ENCODE data around the gene TOGARAM1.

TOGARAM1 gene, protein sequence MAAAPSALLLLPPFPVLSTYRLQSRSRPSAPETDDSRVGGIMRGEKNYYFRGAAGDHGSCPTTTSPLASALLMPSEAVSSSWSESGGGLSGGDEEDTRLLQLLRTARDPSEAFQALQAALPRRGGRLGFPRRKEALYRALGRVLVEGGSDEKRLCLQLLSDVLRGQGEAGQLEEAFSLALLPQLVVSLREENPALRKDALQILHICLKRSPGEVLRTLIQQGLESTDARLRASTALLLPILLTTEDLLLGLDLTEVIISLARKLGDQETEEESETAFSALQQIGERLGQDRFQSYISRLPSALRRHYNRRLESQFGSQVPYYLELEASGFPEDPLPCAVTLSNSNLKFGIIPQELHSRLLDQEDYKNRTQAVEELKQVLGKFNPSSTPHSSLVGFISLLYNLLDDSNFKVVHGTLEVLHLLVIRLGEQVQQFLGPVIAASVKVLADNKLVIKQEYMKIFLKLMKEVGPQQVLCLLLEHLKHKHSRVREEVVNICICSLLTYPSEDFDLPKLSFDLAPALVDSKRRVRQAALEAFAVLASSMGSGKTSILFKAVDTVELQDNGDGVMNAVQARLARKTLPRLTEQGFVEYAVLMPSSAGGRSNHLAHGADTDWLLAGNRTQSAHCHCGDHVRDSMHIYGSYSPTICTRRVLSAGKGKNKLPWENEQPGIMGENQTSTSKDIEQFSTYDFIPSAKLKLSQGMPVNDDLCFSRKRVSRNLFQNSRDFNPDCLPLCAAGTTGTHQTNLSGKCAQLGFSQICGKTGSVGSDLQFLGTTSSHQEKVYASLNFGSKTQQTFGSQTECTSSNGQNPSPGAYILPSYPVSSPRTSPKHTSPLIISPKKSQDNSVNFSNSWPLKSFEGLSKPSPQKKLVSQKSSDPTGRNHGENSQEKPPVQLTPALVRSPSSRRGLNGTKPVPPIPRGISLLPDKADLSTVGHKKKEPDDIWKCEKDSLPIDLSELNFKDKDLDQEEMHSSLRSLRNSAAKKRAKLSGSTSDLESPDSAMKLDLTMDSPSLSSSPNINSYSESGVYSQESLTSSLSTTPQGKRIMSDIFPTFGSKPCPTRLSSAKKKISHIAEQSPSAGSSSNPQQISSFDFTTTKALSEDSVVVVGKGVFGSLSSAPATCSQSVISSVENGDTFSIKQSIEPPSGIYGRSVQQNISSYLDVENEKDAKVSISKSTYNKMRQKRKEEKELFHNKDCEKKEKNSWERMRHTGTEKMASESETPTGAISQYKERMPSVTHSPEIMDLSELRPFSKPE (N-terminal part only)

DNA sequence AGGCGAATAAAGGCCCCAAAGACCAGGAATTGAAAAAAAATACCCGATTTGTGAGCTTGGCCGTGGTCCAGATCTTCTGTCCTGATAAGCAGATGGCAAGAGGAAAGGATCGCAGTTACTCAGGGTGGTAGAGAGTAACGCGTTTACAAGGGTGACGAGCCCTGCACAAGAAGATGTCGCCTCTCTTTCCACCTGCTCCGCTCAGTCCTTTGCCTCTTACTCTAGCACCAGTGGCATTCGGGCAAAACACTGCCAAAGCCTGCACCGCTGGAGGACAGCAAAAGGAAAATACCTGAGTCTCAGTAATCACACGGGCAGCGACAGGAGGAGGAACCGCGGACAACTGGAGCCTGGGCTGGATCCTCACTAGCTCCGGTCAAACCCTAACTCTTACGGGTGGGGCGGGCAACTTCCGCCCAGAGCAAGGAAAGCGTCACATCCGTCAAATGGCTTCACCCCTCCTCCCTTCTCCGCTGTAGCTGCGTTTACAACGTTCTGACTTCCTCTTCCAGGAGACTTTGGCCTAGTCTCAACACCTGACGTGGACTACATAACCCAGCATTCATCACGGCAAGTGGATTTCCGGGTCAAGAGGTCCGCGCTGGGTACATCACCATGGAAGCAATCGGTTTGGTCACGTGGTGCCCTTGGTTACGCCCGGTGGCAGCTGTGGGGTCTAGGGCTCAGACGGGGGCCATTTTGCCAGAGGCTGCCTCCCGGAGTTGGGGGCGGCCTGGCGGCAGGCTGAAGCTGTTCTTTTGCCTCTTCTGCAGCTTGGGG is at the start of gene TOGARAM1, which contains the start of gene KLHL28:
Gene TOGARAM1 (plus strand): TSS at position 637 of the 780 bp plus-strand sequence. CDS start 232 bp downstream, outside the sequence.
Gene KLHL28 (minus strand): TSS at position 394 of the 780 bp plus-strand sequence. CDS start 16,019 bp downstream, outside the sequence.
- peak; percentile 99 to 100 for DNase-seq

DNA sequence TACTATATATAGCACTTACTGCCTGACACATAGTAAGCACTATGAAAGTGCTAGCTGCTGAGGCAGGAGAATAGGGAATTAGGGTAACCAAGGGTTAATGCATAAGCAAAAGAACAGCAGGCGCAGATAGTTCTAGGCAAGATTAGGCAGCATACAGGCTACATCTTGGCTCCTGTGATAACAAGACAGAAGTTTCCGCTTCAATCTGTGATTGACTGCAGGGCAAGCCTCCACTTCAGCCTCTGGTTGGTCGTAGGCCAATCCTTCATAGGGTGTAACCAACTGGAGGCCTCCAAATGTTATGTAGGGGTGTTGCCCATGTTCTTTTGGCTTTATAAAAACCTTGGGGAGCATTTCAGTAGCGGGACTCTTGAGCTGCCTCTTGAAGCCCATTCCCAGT is 47.1 kb upstream of the TOGARAM1 start:
- DNase-seq = no peak

DNA sequence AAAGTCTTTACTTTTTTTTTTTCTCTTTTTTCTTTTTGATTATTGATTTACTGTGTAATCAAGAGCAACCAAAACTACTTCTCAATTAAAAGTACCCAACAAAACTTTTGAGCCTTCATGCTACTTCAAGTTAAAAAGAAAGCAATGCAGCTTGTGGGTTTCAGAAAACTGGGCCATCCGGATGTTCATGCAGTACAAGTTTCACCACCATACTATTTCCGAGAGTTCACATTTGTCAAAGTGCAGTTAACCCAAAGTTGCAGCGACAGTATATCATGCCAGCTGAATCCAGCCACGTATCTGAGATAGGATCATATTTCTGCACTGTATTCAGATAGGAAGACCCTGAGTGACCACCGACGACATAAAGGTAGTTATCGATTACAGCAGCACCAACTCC is 33.2 kb upstream of the TOGARAM1 start:
- no peak for DNase-seq

DNA sequence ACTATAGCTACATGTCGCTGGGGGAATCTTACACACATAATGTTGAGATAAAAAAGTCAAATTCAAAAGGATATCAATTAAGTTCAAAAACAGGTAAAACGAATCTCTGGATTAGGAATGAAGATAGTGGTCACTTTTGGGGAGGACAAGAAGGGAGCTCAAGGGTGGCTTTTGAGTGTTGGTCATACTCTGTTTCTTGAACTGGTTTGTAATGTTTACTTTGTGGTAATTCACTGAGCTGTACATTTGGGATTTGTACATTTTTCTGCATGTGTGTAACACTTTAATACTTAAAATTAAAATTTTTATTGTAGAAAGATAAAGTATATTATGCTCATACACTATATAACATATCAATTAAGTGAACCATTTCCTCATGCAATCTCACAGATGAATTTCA is 26.8 kb upstream of the TOGARAM1 start:
- no peak for DNase-seq

DNA sequence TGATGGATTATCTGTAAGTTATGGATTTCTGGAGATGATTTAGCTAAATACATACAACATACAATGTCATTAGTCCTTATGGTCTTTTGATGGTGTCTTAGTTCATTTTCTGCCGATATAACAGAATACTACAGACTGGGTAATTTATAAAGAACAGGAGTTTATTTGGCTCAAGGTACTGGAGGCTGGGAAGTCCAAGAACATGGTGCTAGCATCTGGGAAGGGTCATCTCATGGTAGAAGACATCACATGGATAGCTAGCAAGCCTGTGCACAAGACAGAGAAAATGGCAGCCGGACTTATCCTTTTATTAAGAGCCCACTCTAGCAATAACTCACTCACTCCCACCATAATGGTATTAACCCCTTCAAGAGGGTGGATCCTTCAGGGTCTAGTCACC is 24.4 kb upstream of the TOGARAM1 start:
- DNase-seq = no peak

DNA sequence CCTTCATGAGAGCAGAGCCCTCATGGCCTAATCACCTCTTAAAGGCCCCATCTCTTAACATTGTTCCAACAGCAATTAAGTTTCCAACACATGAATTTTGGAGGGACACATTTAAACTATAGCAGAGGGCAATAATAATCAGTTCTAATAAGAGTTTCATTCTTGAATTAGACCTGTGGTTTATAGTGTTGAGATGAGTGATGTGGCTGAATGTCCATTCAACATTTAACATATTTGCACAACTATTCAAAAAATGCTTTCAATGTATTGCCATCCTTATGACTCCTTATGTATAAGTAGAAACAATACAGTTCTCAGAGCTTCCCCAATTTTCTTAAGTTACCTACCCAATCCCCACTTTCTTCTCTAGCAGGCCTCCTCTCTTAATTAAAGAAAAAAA is 21.8 kb upstream of the TOGARAM1 start:
- DNase-seq = no peak

DNA sequence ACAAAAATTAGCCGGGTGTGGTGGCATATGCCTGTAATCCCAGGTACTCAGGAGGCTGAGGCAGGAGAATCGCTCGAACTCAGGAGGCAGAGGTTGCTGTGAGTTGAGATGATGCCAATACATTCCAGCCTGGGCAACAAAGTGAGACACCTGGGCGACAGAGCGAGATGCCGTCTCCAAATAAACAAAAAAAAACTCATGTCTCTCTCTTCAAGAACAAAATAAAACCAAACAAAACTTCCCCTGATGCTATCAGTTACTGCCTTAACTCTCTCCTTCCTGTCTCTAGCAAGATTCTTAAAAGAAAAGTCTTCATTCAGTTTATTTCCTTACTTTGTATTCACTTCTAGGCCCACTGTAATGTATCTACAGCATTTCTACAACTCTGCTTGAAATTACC is 21.0 kb upstream of the TOGARAM1 start:
- DNase-seq = no peak

DNA sequence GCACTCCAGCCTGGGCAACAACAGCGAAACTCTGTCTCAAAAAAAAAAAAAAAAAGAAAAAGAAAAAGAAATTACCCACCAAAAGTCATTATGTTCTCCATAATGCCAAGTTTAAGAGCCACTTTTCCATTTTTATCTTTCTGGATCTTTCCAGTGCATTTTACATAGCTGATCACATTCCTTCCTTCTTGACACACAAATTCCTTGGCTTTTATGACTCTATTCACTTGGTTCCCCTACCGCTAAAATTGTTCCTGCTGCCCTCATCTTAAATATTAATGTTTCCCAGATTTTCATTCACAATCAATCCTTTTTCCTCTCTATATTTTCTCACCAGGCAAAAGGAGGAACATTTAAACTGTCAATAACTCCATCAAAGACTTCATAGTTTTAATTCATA is 20.4 kb upstream of the TOGARAM1 start:
- no peak for DNase-seq

DNA sequence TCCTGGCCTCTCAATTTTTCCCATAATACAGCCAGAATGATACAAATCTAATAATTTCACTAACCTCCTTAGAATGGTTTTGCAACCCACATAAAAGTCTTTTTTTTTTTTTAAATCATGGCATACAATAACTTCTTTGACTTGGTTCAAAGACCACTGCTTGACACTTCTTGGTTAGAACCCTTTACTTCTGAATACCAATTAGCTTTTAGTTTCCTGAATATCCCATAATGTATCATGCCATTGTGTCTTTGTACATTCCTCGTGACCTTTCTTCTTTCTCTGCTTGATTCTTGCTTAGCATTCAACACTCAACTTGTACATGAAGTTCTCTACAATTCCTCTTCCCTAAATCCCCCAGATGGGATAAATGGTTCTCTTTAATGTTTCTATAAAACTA is 19.6 kb upstream of the TOGARAM1 start:
- no peak for DNase-seq

DNA sequence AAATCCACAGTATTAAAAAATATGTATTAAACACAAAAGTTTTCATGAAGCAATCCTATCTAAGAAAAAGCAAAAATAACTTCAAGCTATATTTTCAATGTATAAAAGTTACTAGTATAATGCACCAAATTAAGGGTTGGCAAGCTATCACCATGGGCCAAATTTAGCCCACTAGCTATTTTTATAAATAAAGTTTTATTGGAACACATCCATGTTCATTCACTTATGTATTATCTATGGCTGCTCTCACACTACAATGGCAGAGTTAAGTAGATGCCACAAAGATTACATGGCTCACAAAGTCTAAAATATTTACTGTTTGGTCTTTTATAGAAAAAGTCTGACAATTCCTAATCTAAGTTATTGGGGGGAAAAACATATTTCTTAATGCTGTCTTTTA is 17.9 kb upstream of the TOGARAM1 start:
- no peak for DNase-seq

DNA sequence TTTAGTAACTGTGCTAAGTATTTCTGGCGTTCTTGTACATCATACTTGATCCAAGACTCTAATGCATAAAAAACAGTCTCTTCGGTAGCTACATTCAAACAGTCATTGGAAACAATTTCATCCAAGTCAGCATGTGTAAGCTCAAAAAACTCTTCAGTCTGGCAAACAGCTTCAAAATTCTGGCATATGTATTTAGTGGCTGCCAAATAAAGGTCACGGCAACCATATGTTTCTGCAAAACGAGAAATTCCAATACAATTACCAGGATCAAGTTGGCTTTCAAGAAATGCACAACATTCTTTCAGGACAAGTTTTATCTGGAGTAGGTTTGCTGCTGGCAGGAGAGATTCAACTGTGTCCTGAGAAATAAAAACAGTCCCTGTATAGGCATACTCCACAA is 16.7 kb upstream of the TOGARAM1 start:
- no peak for DNase-seq

DNA sequence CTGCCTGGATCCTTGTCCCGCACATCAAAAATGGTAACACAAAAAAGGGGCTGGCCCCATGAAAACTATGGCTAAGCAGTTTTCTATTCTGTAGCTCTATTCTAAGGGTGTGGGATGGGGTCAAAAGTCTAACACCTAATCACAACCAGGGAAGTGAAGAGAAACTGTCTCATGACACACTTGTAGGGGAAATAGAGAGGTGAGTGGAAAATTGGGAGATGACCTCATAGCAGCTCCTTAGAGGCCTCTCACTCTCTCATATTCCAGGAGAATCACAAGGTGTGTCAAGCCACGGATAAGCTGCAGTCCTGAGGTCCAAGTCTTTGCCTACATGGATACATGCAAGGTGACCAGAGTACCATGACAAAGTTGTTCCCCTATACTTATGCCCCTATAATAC is 10.9 kb upstream of the TOGARAM1 start:
- DNase-seq = no peak

DNA sequence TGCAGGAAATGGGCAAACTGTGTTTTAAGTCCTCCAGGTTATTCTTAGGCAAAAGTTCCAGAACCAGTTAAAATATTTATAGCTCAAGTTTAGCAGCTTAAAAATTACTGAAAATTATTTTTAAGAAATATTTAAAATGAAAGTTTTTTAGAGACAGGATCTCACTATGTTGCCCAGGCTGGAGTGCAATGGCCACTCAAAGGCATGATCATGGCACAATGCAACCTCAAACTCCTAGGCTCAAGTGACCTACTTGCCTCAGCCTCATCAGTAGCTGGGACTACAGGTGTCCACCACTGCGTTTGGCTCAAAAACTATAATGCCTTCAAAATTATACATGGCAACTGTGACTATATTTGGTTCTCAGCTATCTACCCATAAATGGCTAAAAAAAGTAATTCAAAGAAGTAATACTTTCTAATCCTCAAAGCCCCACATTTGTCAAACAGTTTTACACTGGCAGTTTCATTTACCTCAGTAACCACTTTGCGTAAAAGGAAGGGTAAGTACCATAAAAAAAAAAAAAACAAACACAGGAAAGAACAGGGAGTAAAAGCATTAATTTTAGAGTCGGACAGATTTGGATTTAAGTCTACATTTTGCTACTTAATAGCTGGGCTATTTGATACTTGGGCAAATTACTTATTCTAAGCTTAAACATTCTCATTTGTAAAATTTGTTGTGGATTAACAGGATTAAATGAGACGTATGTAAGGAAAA is 9.4 kb upstream of the TOGARAM1 start:
- DNase-seq = no peak

DNA sequence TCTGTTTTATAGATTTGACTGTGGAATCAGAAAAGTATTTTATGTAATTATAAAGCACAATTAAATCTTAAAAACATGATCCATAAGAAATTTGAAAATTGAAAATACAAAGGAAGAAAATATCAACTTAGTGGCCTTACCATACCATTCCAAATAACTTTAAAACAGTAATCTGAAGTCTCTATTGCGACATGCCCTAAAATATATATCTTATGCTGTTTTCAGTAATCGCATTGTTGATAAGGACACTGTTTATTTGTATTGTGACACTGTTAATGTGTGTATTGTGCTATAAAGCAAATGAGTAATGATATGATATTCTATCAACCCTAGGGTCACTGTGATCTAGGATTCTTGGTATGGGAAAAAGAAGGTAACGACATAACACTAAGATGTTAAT is 7.2 kb upstream of the TOGARAM1 start:
- no peak for DNase-seq

DNA sequence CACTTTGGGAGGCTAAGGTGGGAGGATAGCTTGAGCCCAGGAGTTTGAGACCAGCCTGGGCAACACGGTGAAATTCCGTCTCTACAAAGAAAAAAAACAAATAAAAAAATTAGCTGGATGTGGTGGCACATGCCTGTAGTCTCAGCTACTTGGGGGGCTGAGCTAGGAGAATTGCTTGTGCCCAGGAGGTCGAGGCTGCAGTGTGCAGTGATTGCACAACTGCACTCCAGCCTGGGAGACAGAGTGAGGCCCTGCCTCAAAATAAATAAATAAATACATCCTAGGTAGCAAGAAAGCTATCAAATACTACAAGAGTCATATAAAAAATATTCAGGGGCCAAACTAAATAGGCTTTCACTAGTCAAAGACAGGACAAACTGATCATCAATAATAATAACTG is 6.5 kb upstream of the TOGARAM1 start:
- no peak for DNase-seq

DNA sequence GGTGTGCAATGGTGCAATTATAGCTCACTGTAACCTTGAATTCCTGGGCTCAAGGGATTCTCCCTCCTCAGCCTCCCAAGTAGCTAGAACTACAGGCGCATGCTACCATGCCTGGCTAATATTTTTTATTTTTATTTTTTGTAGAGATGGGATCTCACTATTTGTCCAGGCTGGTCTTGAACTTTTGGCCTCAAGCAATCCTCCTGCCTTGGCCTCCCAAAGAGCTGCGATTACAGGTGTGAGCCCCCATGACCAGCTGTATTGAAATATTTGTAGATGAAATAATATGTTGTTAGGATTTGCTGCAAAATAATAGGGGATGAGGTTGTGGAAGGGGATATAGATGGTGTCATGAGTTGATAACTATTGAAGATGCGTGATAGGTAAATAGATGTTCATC is 5.1 kb upstream of the TOGARAM1 start:
- DNase-seq = no peak

DNA sequence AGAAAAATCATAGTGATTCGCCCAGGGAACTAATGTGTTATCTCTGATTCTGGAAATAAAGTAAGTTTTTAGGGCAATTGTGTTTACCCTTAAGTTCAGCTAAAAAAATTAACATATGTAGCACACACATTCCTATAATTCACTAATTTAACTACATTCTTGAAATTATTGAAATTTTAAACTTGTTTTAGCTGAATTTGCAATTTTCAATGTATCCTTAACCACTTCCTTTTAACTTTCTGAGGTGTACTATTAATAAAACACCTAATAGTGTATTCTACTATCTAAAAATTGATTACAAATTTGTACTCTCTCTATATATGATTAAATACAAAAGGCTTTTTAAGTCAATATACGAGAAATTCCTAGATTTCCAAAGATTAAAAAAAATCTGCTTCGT is 2.5 kb upstream of the TOGARAM1 start:
- DNase-seq = no peak

DNA sequence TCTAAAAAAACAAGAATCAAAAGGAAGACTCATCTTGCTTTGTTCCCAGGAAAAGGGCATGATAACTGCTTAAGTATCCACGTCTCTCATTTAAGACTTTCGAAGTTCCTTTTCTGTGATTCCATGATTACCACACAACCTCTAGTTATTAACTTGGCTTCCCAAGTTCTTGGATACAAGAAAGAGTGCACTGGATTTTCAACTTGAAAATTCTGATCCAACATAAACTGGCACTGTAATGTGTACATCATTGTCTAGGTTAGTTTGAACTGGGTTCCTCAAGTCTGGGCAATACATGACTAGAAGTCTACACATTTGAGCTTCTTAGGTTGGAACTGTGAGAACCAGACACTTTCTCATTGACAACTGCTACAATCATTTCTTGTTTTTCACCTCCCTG is 1.8 kb upstream of the TOGARAM1 start:
- no peak for DNase-seq

DNA sequence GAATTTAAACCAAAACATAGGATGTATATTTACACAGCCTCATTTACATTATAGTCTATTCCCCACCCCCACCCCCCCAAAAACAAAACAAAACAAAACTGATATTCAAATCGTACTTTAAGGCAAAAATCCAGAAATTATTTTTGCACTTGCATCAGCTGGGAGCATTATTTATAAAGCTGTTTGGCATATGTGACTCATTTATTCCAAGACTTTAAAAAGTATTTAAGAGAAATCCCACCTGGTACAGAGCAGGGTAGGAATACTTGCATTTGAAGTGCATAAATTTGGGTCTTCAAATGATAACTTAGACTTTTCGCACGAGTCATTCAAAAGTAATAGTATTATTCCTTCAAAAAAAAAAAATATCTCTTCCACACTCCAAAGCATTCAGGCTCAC is 1.3 kb upstream of the TOGARAM1 start:
- no peak for DNase-seq

DNA sequence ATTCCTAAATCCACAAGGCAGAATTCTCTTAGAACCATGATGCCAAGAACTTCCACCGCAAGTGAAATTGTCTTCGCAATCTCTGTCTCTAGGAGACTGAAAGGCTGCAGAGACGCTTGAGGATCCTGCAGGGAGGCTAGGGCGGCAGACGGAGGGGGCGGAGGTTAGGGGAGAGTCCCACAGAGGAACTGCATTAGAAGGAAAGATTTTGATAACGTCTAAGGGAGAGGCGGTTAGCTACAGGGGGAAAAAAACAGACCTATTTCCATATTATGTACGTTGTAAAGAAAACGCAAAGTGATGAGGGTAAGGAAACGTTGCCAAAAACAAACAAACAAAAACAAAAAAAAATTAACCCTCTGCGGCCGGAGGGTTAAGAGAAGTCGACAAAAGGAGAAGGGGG is 838 bp upstream of the TOGARAM1 start:
- peak; percentile 57 to 72 for DNase-seq

DNA sequence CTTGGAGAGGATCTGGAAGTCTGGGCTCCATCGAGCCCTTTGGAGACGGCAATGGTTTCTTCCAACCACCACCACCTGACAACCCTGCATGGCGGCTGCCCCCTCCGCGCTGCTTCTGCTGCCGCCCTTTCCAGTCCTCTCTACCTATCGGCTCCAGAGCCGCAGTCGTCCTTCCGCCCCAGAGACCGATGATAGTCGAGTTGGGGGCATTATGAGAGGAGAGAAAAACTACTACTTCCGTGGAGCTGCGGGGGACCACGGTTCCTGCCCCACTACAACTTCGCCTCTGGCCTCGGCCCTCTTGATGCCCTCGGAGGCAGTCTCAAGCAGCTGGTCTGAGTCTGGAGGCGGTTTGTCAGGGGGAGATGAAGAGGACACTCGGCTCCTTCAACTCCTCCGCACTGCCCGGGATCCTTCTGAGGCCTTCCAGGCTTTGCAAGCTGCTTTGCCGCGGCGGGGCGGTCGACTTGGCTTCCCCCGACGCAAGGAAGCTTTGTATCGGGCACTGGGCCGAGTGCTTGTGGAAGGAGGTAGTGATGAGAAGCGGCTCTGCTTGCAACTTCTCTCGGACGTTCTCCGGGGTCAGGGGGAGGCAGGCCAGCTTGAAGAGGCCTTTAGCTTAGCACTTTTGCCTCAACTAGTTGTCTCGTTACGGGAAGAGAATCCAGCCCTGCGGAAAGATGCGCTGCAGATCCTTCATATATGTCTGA is 499 bp downstream of the TOGARAM1 start:
- DNase-seq = peak in 1 of 2 experiments; percentile 85
